Left colon (tissue), 2 donors: ENCODE measurements around the gene TMEM140. TPM values are rescaled to one million over a fixed set of nuclear protein-coding genes. Genes with fewer than 3 reads are reported as not detected.
A peak's percentile ranks its signal among the peaks of the same experiment; 100 is the strongest.

Source experiments
- ATAC-seq: fragments of 200-7000 bp; cut with Tn5 transposase; one replicate; pipeline ENCODE4 v1.9.1; 2020; ENCODE audit warnings: mild to moderate bottlenecking, moderate library complexity
- DNase-seq, 2 donors: peaks; one replicate each; pipeline ENCODE4 v3.0.0-alpha.2; 2020
- intact Hi-C, 2 donors: fragments of 100-400 bp; cut with DNase I in 1 of 2; cut with micrococcal nuclease in 1 of 2; formaldehyde crosslinking; loops; one replicate each; pipeline versions ENCODE4 v1.11.2 to v1.14.0; 2022; cut with DNase I, micrococcal nuclease
- total RNA-seq, 2 donors: library from RNA; stranded (reverse); fragmentation: NEBNext Ultra II Directional; extraction: Animal tissue kit (Norgen Biotek cat#: 25700); gene quantifications; one replicate each; pipeline ENCODE4 v1.2.1, GENCODE V29; 2021
- donor health status: DM: no; HTN: no; CAD: no.
- donor health status: DM: yes; HTN: yes; CAD: no.

TMEM140 gene
- total RNA-seq, 2 donors from 2014 or later: 7.4 to 18.3 TPM

GRCh38 chr7:135152442-135152841 lies 4.6 kb downstream of the TMEM140 start:
- no peak for ATAC-seq
- no peak for DNase-seq
- intact Hi-C loops: no loop called here

GRCh38 chr7:135154734-135155133 lies 6.9 kb downstream of the TMEM140 start:
- DNase-seq (no peak), ATAC-seq (no peak)
- intact Hi-C loops: no loop called here

- intact Hi-C loops: no loop called here
- DNase-seq: no peak
- ATAC-seq: no peak
Observed at GRCh38 chr7:135156290-135156689, 8.4 kb downstream of the TMEM140 start.

- intact Hi-C loops: no loop called here
- ATAC-seq (no peak), DNase-seq (no peak)
Observed at GRCh38 chr7:135158141-135158655, 10.3 kb downstream of the TMEM140 start.

- DNase-seq (no peak), ATAC-seq (no peak)
- intact Hi-C loops: no loop called here
Observed at GRCh38 chr7:135158874-135159273, 11.0 kb downstream of the TMEM140 start.

- intact Hi-C loops: no loop called here
- ATAC-seq: no peak
- DNase-seq: no peak
Observed at GRCh38 chr7:135159359-135160085, 11.7 kb downstream of the TMEM140 start.

- no peak for DNase-seq
- peak; percentile 67 for ATAC-seq
- intact Hi-C loops: no loop called here
Observed at GRCh38 chr7:135160098-135160857, 12.4 kb downstream of the TMEM140 start.

GRCh38 chr7:135160858-135161653 lies 13.2 kb downstream of the TMEM140 start:
- ATAC-seq: no peak
- DNase-seq: no peak
- intact Hi-C loops: no loop called here

- intact Hi-C loops: no loop called here
- no peak for ATAC-seq
Observed at GRCh38 chr7:135161669-135162068, 13.8 kb downstream of the TMEM140 start.

GRCh38 chr7:135162382-135163001 lies 14.6 kb downstream of the TMEM140 start:
- ATAC-seq: no peak
- intact Hi-C loops: no loop called here
- DNase-seq: no peak

More at GRCh38 chr7:135161669-135162068, 13.8 kb downstream of the TMEM140 start:
- DNase-seq: no peak

- ATAC-seq: no peak
Observed at GRCh38 chr7:135164357-135165061, 16.6 kb downstream of the TMEM140 start.

GRCh38 chr7:135165862-135166261 lies 18.0 kb downstream of the TMEM140 start:
- intact Hi-C loops: loop anchor here in 1 of 2 donors (5.0 kb wide), 1 partner anchor 174 kb away; no protein-coding TSS in a partner anchor
- ATAC-seq (no peak), DNase-seq (no peak)

More at GRCh38 chr7:135164357-135165061, 16.6 kb downstream of the TMEM140 start:
- intact Hi-C loops: loop anchor here in 1 of 2 donors (5.0 kb wide), 1 partner anchor 172 kb away; no protein-coding TSS in a partner anchor
- no peak for DNase-seq

- intact Hi-C loops: loop anchor here in 1 of 2 donors (5.0 kb wide), 1 partner anchor 174 kb away; no protein-coding TSS in a partner anchor
- ATAC-seq: no peak
Observed at GRCh38 chr7:135166338-135166990, 18.6 kb downstream of the TMEM140 start.

GRCh38 chr7:135167365-135167917 lies 19.6 kb downstream of the TMEM140 start:
- intact Hi-C loops: loop anchor here in 1 of 2 donors (5.0 kb wide), 1 partner anchor 175 kb away; no protein-coding TSS in a partner anchor
- ATAC-seq (no peak), DNase-seq (no peak)

More at GRCh38 chr7:135166338-135166990, 18.6 kb downstream of the TMEM140 start:
- DNase-seq: no peak

- no peak for ATAC-seq
- intact Hi-C loops: loop anchor here in 1 of 2 donors (5.0 kb wide), 1 partner anchor 176 kb away; no protein-coding TSS in a partner anchor
- DNase-seq: peak in 1 of 2 donors; percentile 40
Observed at GRCh38 chr7:135168001-135168400, 20.1 kb downstream of the TMEM140 start.

GRCh38 chr7:135168489-135169140 lies 20.7 kb downstream of the TMEM140 start:
- DNase-seq (no peak), ATAC-seq (no peak)
- intact Hi-C loops: loop anchor here in 1 of 2 donors (5.0 kb wide), 1 partner anchor 176 kb away; no protein-coding TSS in a partner anchor
